Measurements from ENCODE around the gene SMAD9. TPM values are rescaled to one million over a fixed set of nuclear protein-coding genes. Genes with fewer than 3 reads are reported as not detected.

Gene SMAD9
- total and polyA plus RNA-seq, 9 of the 15 experiments (the other 6 are each of a cell fraction or from before 2014, with no cell fraction given), result 0.02 to 0.08 (median 0.03) TPM; not detected in 4

DNA sequence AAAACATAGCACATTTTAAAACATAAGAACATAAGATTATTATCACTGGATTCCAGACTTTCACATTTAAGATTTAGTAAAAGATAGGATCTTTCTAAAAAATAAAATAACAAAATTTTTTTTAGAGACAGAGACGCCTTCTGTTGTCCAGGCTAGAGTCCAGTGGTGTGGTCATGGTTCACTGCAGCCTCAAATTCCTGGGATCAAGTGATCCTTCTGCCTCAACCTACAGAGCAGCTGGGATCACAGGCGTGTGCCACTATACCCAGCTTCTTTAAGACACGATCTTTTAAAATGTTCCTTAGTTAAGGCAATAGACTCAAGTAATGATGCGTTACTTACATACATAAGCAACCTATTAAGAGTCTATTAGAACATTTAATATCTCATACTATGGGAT is 46.4 kb upstream of the SMAD9 start:
- Histone ChIP-seq H4K20me1 (replicated peaks; ENCODE audit: control insufficient read depth, insufficient read depth, low read length) (no peaks in the 10 kb centered on the region), H3K79me2 (ENCODE audit: control insufficient read depth, insufficient read depth, low read length) (no peaks in the 10 kb centered on the region), H3K4me3 (no peak overlapping the region), H3K27ac (ENCODE audit: extremely low read depth, low read depth, low read length) (no peak overlapping the region), H3K9me1 (ENCODE audit: control insufficient read depth, insufficient read depth, low read length) (no peaks in the 10 kb centered on the region), H3K27me3 (ENCODE audit: control insufficient read depth in 2 of 2, insufficient read depth in 2 of 2, low read length in 2 of 2) (no peaks in the 10 kb centered on the region), H3K36me3 (ENCODE audit: control insufficient read depth, insufficient read depth, low read length) (peaks cover 71% of the 10 kb centered on the region; the same call in 2 of the 3 replicates), H3K9ac (ENCODE audit: insufficient read depth in 1 of 2, low read depth in 2 of 2, low read length in 2 of 2) (no peak overlapping the region), H3K4me2 (ENCODE audit: insufficient read depth, low read length) (no peak overlapping the region), H3K4me1 (replicated peaks in 1 of 2; ENCODE audit: control insufficient read depth in 2 of 2, insufficient read depth in 2 of 2, low read length in 2 of 2) (no peaks in the 10 kb centered on the region), H3K9me3 (replicated peaks; ENCODE audit: control insufficient read depth, insufficient read depth, low read depth, low read length) (no peaks in the 10 kb centered on the region), H2AFZ (ENCODE audit: low read depth, low read length) (no peak overlapping the region)
- TF ChIP-seq TAF7 (tag; IDR thresholded peaks at IDR 0.05) (no peak), ZNF76 (CRISPR knock-in tag; IDR thresholded peaks at IDR 0.05; ENCODE audit: borderline replicate concordance) (no peak), CHCHD3 (CRISPR knock-in tag; IDR thresholded peaks at IDR 0.05) (no peak), POLR2A (conservative IDR thresholded peaks at IDR 0.05) (no peak), ZEB2 (IDR thresholded peaks at IDR 0.05) (no peak), ZNF121 (CRISPR knock-in tag; conservative IDR thresholded peaks at IDR 0.05) (no peak), ZNF274 (IDR thresholded peaks at IDR 0.05; ENCODE audit: borderline replicate concordance, low read depth, low read length) (no peak), ZNF431 (CRISPR knock-in tag; IDR thresholded peaks at IDR 0.05) (no peak), ZNF589 (CRISPR knock-in tag; IDR thresholded peaks at IDR 0.05; ENCODE audit: low read depth) (no peak), HOXB6 (CRISPR knock-in tag; IDR thresholded peaks at IDR 0.05; ENCODE audit: borderline replicate concordance) (no peak)
- TF ChIP-seq, protein P1, sequence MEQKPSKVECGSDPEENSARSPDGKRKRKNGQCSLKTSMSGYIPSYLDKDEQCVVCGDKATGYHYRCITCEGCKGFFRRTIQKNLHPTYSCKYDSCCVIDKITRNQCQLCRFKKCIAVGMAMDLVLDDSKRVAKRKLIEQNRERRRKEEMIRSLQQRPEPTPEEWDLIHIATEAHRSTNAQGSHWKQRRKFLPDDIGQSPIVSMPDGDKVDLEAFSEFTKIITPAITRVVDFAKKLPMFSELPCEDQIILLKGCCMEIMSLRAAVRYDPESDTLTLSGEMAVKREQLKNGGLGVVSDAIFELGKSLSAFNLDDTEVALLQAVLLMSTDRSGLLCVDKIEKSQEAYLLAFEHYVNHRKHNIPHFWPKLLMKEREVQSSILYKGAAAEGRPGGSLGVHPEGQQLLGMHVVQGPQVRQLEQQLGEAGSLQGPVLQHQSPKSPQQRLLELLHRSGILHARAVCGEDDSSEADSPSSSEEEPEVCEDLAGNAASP (IDR thresholded peaks at IDR 0.05), result no peak
- TF ChIP-seq, protein P2, sequence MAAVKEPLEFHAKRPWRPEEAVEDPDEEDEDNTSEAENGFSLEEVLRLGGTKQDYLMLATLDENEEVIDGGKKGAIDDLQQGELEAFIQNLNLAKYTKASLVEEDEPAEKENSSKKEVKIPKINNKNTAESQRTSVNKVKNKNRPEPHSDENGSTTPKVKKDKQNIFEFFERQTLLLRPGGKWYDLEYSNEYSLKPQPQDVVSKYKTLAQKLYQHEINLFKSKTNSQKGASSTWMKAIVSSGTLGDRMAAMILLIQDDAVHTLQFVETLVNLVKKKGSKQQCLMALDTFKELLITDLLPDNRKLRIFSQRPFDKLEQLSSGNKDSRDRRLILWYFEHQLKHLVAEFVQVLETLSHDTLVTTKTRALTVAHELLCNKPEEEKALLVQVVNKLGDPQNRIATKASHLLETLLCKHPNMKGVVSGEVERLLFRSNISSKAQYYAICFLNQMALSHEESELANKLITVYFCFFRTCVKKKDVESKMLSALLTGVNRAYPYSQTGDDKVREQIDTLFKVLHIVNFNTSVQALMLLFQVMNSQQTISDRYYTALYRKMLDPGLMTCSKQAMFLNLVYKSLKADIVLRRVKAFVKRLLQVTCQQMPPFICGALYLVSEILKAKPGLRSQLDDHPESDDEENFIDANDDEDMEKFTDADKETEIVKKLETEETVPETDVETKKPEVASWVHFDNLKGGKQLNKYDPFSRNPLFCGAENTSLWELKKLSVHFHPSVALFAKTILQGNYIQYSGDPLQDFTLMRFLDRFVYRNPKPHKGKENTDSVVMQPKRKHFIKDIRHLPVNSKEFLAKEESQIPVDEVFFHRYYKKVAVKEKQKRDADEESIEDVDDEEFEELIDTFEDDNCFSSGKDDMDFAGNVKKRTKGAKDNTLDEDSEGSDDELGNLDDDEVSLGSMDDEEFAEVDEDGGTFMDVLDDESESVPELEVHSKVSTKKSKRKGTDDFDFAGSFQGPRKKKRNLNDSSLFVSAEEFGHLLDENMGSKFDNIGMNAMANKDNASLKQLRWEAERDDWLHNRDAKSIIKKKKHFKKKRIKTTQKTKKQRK (IDR thresholded peaks at IDR 0.05; ENCODE audit: borderline replicate concordance, low read depth, low read length), result no peak
- TF ChIP-seq, protein P3, sequence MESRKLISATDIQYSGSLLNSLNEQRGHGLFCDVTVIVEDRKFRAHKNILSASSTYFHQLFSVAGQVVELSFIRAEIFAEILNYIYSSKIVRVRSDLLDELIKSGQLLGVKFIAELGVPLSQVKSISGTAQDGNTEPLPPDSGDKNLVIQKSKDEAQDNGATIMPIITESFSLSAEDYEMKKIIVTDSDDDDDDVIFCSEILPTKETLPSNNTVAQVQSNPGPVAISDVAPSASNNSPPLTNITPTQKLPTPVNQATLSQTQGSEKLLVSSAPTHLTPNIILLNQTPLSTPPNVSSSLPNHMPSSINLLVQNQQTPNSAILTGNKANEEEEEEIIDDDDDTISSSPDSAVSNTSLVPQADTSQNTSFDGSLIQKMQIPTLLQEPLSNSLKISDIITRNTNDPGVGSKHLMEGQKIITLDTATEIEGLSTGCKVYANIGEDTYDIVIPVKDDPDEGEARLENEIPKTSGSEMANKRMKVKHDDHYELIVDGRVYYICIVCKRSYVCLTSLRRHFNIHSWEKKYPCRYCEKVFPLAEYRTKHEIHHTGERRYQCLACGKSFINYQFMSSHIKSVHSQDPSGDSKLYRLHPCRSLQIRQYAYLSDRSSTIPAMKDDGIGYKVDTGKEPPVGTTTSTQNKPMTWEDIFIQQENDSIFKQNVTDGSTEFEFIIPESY (CRISPR knock-in tag; IDR thresholded peaks at IDR 0.05), result no peak
- FAIRE-seq, result no peak
- DNase-seq (ENCODE audit: extremely low read depth in 1 of 4, low spot score in 3 of 4), result no peak
- WGBS (ENCODE audit: insufficient coverage, low coverage, missing lambda C conversion rate), result 94% methylated on average over 4 of the region's 4 CpGs
- intact Hi-C loops (cut with micrococcal nuclease) (no loop called here), in situ Hi-C loops (cut with MboI) (no loop called here)
- ChIA-PET POLR2A (interaction anchor here (0.7 kb wide), 1 partner anchor 51 kb away, joined by 3 read pairs; no protein-coding TSS in a partner anchor), CTCF (ENCODE audit: low intra/inter-chr PET ratio) (no interaction called here)
- ATAC-seq, result no peak
- BruUV-seq (replicated peaks), result no TSS peak

Data from K562 (cell line).